Spleen (tissue), 11 donors: ENCODE measurements around the gene TIE1. TPM values are rescaled to one million over a fixed set of nuclear protein-coding genes. Genes with fewer than 3 reads are reported as not detected.

Experiments
- DNase-seq: peaks from one replicate; pipeline ENCODE4 v3.0.0-alpha.2; 2020
- H3K27ac ChIP-seq, 8 donors: fragments of 200-600 bp; sonication (generic) in 7 of 8; 1 replicate in 4 of 8; 2 replicates in 4 of 8; pipeline versions ENCODE4 v1.5.0 to v1.8.0; 2016 to 2021; ENCODE audit warnings: inconsistent platforms in 4 of 8, mild to moderate bottlenecking in 4 of 8, moderate library complexity in 1 of 8
- H3K27me3 ChIP-seq, 7 donors: fragments of 200-600 bp; sonication (generic) in 6 of 7; replicated peaks in 1 of 7; 1 replicate in 4 of 7; 2 replicates in 3 of 7; pipeline versions ENCODE4 v1.5.0 to v1.8.0; 2016 to 2021; ENCODE audit warnings: inconsistent platforms in 3 of 7, mild to moderate bottlenecking in 1 of 7
- H3K36me3 ChIP-seq, 6 donors: fragments of 200-600 bp; sonication (generic) in 5 of 6; 1 replicate in 4 of 6; 2 replicates in 2 of 6; pipeline versions ENCODE4 v1.5.0 to v1.8.0; 2016 to 2021; ENCODE audit warnings: inconsistent platforms in 2 of 6
- H3K4me1 ChIP-seq, 6 donors: fragments of 200-600 bp; sonication (generic) in 5 of 6; 1 replicate in 3 of 6; 2 replicates in 3 of 6; pipeline versions ENCODE4 v1.5.0 to v1.8.0; 2016 to 2021; ENCODE audit warnings: inconsistent platforms in 3 of 6
- H3K4me3 ChIP-seq, 8 donors: fragments of 200-600 bp; sonication (generic) in 7 of 8; 1 replicate in 4 of 8; 2 replicates in 4 of 8; pipeline versions ENCODE4 v1.5.0 to v1.8.0; 2016 to 2021; ENCODE audit warnings: inconsistent platforms in 4 of 8, mild to moderate bottlenecking in 4 of 8, moderate library complexity in 2 of 8
- H3K9me3 ChIP-seq, 8 donors: fragments of 200-600 bp; sonication (generic) in 7 of 8; 1 replicate in 4 of 8; 2 replicates in 4 of 8; pipeline versions ENCODE4 v1.5.0 to v1.8.0; 2016 to 2021; ENCODE audit warnings: inconsistent platforms in 4 of 8
- CTCF ChIP-seq, 11 experiments: fragments of 200-600 bp in 7 of 11; fragments of 450-650 bp in 4 of 11; sonication (generic) in 4 of 11; IDR thresholded peaks in 8 of 11; conservative IDR thresholded peaks in 3 of 11; 1 replicate in 7 of 11; 2 replicates in 4 of 11; pipeline versions ENCODE4 v1.4.0 to v1.8.0; 2016 to 2021; ENCODE audit warnings: antibody characterized with exemption in 11 of 11, inconsistent platforms in 4 of 11, mild to moderate bottlenecking in 1 of 11
- POLR2A ChIP-seq, 3 donors: fragments of 450-650 bp; IDR thresholded peaks; one replicate each; pipeline ENCODE4 v1.5.1; 2017; ENCODE audit warnings: antibody characterized with exemption in 3 of 3, mild to moderate bottlenecking in 1 of 3
- POLR2AphosphoS5 ChIP-seq, 3 donors: sonication (generic); formaldehyde crosslinking; IDR thresholded peaks; one replicate each; pipeline ENCODE4 v1.5.1; 2017; ENCODE audit warnings: antibody characterized with exemption in 3 of 3
- WGBS, 5 donors: extraction: QIAGEN DNeasy Blood & Tissue Kit in 3 of 5; methylation state at CpG; one replicate each; pipeline versions ENCODE4 v1.1.5 to v1.1.7; 2013 to 2018; 5-methylcytosine and 5-hydroxymethylcytosine counted together
- intact Hi-C: fragments of 100-400 bp; cut with DNase I; formaldehyde crosslinking; loops from one replicate; pipeline ENCODE4 v1.15.0; 2023; ENCODE audit warnings: low total_unique reads
- polyA plus RNA-seq, 3 donors: library from polyadenylated mRNA; stranded (reverse); fragments of 200-250 nt; gene quantifications; one replicate each; pipeline ENCODE4 v1.2.1, GENCODE V29; 2013
- total RNA-seq, 7 donors: library from RNA; depleted of rRNA in 3 of 7; stranded (reverse); fragments of >200 nt in 3 of 7; fragmentation: NEBNext Ultra II Directional in 4 of 7; extraction: Animal tissue kit (Norgen Biotek cat#: 25700) in 4 of 7; gene quantifications; one replicate each; pipeline versions ENCODE4 v1.1.0 to v1.2.1, GENCODE V29; 2016 to 2021
- donor health status: healthy with polysubstance abuse.
- donor health status: DM: no; HTN: no; CAD: no; lungs with moderate emphysema.
- donor health status: DM: no; HTN: no; CAD: no.
- donor health status: Bipolar disorder and iron deficiency.
- donor health status: healthy.
- donor health status: DM: no; HTN: no; CAD: no.
- donor health status: DM: yes; HTN: yes; CAD: no.

The TIE1 gene
- total and polyA plus RNA-seq, 10 donors, result 4.9 to 81.8 (median 55.7) TPM

GRCh38 chr1:43305926-43306687 lies 5.3 kb downstream of the TIE1 start:
- Histone ChIP-seq H3K27ac (no peak overlapping the region), H3K4me1 (peaks cover 0 to 51% (median 21%) of the 10 kb centered on the region in 6 donors), H3K9me3 (no peaks in the 10 kb centered on the region), H3K4me3 (no peak overlapping the region), H3K36me3 (peaks cover 0 to 21% (median 0%) of the 10 kb centered on the region in 6 donors), H3K27me3 (no peaks in the 10 kb centered on the region)
- no peak for TF ChIP-seq POLR2A (IDR thresholded peaks at IDR 0.05)
- TF ChIP-seq CTCF (IDR thresholded peaks at IDR 0.05 in 8 of 11, conservative IDR thresholded peaks at IDR 0.05 in 3 of 11), result no peak
- TF ChIP-seq POLR2AphosphoS5 (IDR thresholded peaks at IDR 0.05), result no peak
- WGBS, 5 donors, result 74 to 92% (median 84%) methylated on average over 6 of the region's 6 CpGs
- DNase-seq, result peak; percentile 51
- intact Hi-C loops, result no loop called here

GRCh38 chr1:43306688-43307457 lies 6.1 kb downstream of the TIE1 start:
- Histone ChIP-seq H3K27ac (no peak overlapping the region), H3K4me3 (no peak overlapping the region), H3K4me1 (peaks cover 0 to 54% (median 19%) of the 10 kb centered on the region in 6 donors), H3K27me3 (no peaks in the 10 kb centered on the region), H3K9me3 (no peaks in the 10 kb centered on the region), H3K36me3 (peaks cover 0 to 27% (median 0%) of the 10 kb centered on the region in 6 donors)
- intact Hi-C loops, result no loop called here
- WGBS, 5 donors, result 80 to 94% (median 90%) methylated on average over 16 to 17 of the region's 17 CpGs
- TF ChIP-seq POLR2AphosphoS5 (IDR thresholded peaks at IDR 0.05) (no peak), POLR2A (IDR thresholded peaks at IDR 0.05) (no peak), CTCF (IDR thresholded peaks at IDR 0.05 in 8 of 11, conservative IDR thresholded peaks at IDR 0.05 in 3 of 11) (no peak)
- peak; percentile 64 for DNase-seq

GRCh38 chr1:43307458-43308158 lies 6.8 kb downstream of the TIE1 start:
- WGBS, 5 donors, result 88 to 97% (median 91%) methylated on average over 9 of the region's 9 CpGs
- peaks cover 0 to 47% (median 16%) of the 10 kb centered on the region in 6 donors for H3K4me1 ChIP-seq
- H3K27me3 ChIP-seq, result no peaks in the 10 kb centered on the region
- intact Hi-C loops, result no loop called here
- H3K27ac ChIP-seq, result no peak overlapping the region
- TF ChIP-seq POLR2A (IDR thresholded peaks at IDR 0.05), result no peak
- TF ChIP-seq CTCF (IDR thresholded peaks at IDR 0.05 in 8 of 11, conservative IDR thresholded peaks at IDR 0.05 in 3 of 11), result no peak
- no peak for TF ChIP-seq POLR2AphosphoS5 (IDR thresholded peaks at IDR 0.05)
- peaks cover 0 to 34% (median 0%) of the 10 kb centered on the region in 6 donors for H3K36me3 ChIP-seq
- H3K9me3 ChIP-seq, result no peaks in the 10 kb centered on the region
- peak; percentile 50 for DNase-seq
- H3K4me3 ChIP-seq, result no peak overlapping the region
